Measurements from ENCODE around the gene LRRC8C.

LRRC8C gene

GRCh38 chr1:89667691-89668090 is 34.8 kb downstream of the LRRC8C start:
- H3K27ac ChIP-seq: no peak overlapping the region
- TF ChIP-seq ZFX (IDR thresholded peaks at IDR 0.05; ENCODE audit: borderline replicate concordance): no peak
- no peak for TF ChIP-seq CTCF (IDR thresholded peaks at IDR 0.05)

GRCh38 chr1:89668961-89669360 is 36.0 kb downstream of the LRRC8C start:
- H3K27ac ChIP-seq: no peak overlapping the region
- TF ChIP-seq CTCF (IDR thresholded peaks at IDR 0.05): no peak
- TF ChIP-seq ZFX (IDR thresholded peaks at IDR 0.05; ENCODE audit: borderline replicate concordance): no peak

DNA sequence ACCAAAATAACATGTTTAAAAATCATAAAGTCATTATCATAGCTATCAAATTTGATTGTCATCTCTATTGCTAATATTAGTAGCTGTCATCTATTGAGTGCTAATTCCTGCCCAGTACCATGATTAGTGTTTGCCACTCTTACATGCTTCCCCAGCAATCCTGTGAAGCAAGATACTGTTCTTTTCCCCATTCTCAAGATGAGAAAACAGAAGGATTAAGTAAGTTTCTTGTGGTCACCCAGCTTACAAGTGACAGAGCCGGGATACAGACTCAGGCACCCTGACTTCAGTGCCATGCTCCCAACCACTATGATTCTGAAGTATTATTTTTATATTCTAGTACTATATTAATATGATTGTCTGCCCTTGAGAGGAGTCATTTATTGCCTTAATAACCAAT is 36.5 kb downstream of the LRRC8C start:
- TF ChIP-seq ZFX (IDR thresholded peaks at IDR 0.05; ENCODE audit: borderline replicate concordance) (no peak), CTCF (IDR thresholded peaks at IDR 0.05) (no peak)
- H3K27ac ChIP-seq: no peak overlapping the region

DNA sequence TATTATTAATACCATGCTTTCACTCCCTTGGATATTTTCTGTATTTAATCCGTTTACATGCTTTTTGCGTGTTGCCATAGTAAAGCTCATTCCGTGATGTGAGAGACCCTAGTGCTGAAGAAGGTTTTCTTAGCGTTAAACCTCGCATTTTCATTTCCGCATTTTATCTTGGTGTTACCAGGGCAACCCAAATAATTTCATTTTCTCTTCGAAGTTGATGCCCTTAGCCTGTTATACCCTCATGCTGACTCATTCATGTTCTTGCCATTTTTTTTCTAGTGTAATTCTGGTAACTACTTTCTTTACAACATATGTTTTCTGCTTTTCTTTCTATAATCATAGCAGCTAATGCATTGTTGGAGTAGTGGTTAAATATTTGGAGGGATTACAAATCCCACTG is 37.2 kb downstream of the LRRC8C start:
- TF ChIP-seq ZFX (IDR thresholded peaks at IDR 0.05; ENCODE audit: borderline replicate concordance) (no peak), CTCF (IDR thresholded peaks at IDR 0.05) (no peak)
- H3K27ac ChIP-seq: no peak overlapping the region

DNA sequence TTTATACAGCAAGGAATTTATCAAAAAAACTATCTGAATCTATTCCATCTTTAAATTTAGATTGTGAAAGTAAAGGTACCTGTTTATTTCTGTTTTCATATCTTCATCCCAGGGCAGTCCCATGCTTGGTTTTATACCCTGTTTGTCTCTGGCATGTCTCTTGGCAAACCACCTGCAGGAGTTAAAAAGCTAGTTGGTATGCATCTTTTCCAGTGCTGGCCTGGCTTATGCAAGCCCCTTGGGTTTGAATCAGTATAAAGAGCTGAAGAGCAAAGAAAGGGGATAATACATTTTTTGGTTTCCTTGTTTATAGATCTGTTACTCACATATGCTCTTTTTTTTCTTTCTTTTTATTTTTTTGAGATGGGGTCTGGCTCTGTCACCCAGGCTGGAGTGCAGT is 37.8 kb downstream of the LRRC8C start:
- no peak overlapping the region for H3K27ac ChIP-seq
- TF ChIP-seq CTCF (IDR thresholded peaks at IDR 0.05): no peak

GRCh38 chr1:89671775-89672488 is 39.0 kb downstream of the LRRC8C start:
- no peak for TF ChIP-seq ZFX (IDR thresholded peaks at IDR 0.05; ENCODE audit: borderline replicate concordance)
- TF ChIP-seq CTCF (IDR thresholded peaks at IDR 0.05): no peak
- no peak overlapping the region for H3K27ac ChIP-seq

DNA sequence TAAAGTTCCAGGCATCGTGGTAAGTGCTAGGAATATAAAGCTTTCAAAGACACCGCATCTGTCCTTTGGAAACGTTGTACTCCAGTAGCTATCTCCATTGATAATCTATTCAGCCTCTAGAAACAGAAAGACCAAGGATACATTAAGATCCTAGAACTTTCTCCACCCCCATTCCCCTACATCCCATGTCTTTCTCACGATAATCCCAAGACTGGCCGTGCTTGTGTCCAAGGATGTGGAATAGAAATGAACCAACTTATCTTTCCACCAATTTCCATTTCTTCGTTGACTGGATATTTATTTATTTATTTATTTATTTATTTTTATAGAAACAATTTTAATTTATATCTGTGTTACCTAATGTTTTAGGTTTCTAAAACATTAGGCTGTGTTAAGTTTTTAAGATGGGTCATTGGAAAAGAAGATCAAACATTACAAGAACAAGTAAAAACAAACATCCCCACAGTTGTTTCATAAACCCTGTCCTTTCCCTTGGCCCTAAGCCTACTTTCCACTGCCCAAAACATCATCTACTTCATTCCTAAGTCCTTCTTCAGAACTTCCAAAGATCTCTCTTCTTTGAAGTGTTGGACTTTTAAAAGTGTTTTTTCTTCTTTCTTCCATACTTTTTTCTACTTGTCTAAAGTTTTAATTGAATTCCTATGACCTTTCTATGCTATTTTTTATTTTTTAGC is 39.7 kb downstream of the LRRC8C start:
- no peak overlapping the region for H3K27ac ChIP-seq

More for the DNA sequence above, 39.7 kb downstream of the LRRC8C start:
- TF ChIP-seq CTCF (IDR thresholded peaks at IDR 0.05) (no peak), ZFX (IDR thresholded peaks at IDR 0.05; ENCODE audit: borderline replicate concordance) (no peak)
